ENCODE measurements around the gene ZNF217.

DNA sequence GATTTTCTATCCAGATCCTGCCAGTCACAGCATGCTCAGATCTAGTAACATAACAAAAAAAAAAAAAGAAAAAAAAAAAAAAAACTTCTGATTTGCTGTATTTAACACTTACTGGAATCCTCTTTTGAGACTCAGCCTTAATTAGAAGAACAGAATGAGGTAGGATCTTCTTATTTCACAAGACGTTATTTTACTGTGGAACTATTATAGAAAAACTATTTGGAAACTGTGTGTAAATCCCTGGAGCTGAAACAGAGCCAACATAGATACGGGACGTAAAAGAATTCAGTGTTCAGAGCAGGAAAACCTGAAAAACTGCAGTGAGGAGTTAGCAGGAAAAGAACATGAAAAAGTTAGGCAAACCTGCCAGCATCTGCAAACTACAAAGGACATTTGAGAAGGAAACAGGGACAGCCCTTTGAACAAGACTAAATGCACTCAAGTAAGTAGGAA lies 3.4 kb upstream of the ZNF217 start:
- TF ChIP-seq, protein P1, sequence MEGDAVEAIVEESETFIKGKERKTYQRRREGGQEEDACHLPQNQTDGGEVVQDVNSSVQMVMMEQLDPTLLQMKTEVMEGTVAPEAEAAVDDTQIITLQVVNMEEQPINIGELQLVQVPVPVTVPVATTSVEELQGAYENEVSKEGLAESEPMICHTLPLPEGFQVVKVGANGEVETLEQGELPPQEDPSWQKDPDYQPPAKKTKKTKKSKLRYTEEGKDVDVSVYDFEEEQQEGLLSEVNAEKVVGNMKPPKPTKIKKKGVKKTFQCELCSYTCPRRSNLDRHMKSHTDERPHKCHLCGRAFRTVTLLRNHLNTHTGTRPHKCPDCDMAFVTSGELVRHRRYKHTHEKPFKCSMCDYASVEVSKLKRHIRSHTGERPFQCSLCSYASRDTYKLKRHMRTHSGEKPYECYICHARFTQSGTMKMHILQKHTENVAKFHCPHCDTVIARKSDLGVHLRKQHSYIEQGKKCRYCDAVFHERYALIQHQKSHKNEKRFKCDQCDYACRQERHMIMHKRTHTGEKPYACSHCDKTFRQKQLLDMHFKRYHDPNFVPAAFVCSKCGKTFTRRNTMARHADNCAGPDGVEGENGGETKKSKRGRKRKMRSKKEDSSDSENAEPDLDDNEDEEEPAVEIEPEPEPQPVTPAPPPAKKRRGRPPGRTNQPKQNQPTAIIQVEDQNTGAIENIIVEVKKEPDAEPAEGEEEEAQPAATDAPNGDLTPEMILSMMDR (IDR thresholded peaks at IDR 0.05), result no peak
- TF ChIP-seq, protein P2, sequence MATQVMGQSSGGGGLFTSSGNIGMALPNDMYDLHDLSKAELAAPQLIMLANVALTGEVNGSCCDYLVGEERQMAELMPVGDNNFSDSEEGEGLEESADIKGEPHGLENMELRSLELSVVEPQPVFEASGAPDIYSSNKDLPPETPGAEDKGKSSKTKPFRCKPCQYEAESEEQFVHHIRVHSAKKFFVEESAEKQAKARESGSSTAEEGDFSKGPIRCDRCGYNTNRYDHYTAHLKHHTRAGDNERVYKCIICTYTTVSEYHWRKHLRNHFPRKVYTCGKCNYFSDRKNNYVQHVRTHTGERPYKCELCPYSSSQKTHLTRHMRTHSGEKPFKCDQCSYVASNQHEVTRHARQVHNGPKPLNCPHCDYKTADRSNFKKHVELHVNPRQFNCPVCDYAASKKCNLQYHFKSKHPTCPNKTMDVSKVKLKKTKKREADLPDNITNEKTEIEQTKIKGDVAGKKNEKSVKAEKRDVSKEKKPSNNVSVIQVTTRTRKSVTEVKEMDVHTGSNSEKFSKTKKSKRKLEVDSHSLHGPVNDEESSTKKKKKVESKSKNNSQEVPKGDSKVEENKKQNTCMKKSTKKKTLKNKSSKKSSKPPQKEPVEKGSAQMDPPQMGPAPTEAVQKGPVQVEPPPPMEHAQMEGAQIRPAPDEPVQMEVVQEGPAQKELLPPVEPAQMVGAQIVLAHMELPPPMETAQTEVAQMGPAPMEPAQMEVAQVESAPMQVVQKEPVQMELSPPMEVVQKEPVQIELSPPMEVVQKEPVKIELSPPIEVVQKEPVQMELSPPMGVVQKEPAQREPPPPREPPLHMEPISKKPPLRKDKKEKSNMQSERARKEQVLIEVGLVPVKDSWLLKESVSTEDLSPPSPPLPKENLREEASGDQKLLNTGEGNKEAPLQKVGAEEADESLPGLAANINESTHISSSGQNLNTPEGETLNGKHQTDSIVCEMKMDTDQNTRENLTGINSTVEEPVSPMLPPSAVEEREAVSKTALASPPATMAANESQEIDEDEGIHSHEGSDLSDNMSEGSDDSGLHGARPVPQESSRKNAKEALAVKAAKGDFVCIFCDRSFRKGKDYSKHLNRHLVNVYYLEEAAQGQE (IDR thresholded peaks at IDR 0.05; ENCODE audit: insufficient read depth in 1 of 2, low read depth in 2 of 2, low read length in 1 of 2), result no peak
